HG03108 (cell line): ENCODE results near the gene TTI1.

Experiments
- ATAC-seq: cut with Tn5 transposase; IDR thresholded peaks from one replicate; pipeline ENCODE4 v1.9.1; 2021; ENCODE audit warnings: moderate library complexity; ENCODE audit not compliant: unreplicated experiment

The TTI1 gene

GRCh38 chr20:38055294-38055693 is 22.0 kb upstream of the TTI1 start:
- no peak for ATAC-seq

- no peak for ATAC-seq
These were observed 21.4 kb upstream of the TTI1 start for GRCh38 chr20:38054647-38055046.

GRCh38 chr20:38052870-38053269 is 19.6 kb upstream of the TTI1 start:
- no peak for ATAC-seq

- ATAC-seq, result no peak
These were observed 17.4 kb upstream of the TTI1 start for GRCh38 chr20:38050686-38051085.

- ATAC-seq, result no peak
These were observed 16.5 kb upstream of the TTI1 start for GRCh38 chr20:38049800-38050199.

GRCh38 chr20:38046572-38046971 is 13.3 kb upstream of the TTI1 start:
- no peak for ATAC-seq

GRCh38 chr20:38044685-38045084 is 11.4 kb upstream of the TTI1 start:
- ATAC-seq, result no peak

GRCh38 chr20:38043512-38044300 is 10.4 kb upstream of the TTI1 start:
- ATAC-seq, result no peak

- no peak for ATAC-seq
These were observed 7.0 kb upstream of the TTI1 start for GRCh38 chr20:38040276-38040675.

GRCh38 chr20:38036366-38036765 is 3.1 kb upstream of the TTI1 start:
- ATAC-seq, result no peak

- ATAC-seq, result no peak
These were observed 1.7 kb upstream of the TTI1 start for GRCh38 chr20:38034961-38035360.

GRCh38 chr20:38034108-38034649 is 923 bp upstream of the TTI1 start:
- no peak for ATAC-seq

- peak; percentile 28 for ATAC-seq
These were observed 499 bp downstream of the TTI1 start for GRCh38 chr20:38032585-38033329.

- no peak for ATAC-seq
These were observed 1.3 kb downstream of the TTI1 start for GRCh38 chr20:38031957-38032356.

- ATAC-seq, result no peak
These were observed 3.8 kb downstream of the TTI1 start for GRCh38 chr20:38029453-38029852.

- ATAC-seq, result no peak
These were observed 8.8 kb downstream of the TTI1 start for GRCh38 chr20:38024496-38024895.

- ATAC-seq, result peak; percentile 58
These were observed 9.9 kb downstream of the TTI1 start for GRCh38 chr20:38023181-38024001.

GRCh38 chr20:38021087-38021772 is 12.0 kb downstream of the TTI1 start:
- ATAC-seq, result no peak

- ATAC-seq, result no peak
These were observed 14.9 kb downstream of the TTI1 start for GRCh38 chr20:38018385-38018784.

- ATAC-seq, result no peak
These were observed 15.3 kb downstream of the TTI1 start for GRCh38 chr20:38017959-38018358.

- no peak for ATAC-seq
These were observed 19.4 kb downstream of the TTI1 start for GRCh38 chr20:38013887-38014286.
